ENCODE results near the gene AHSA1.

- no peak for TF ChIP-seq CTCF (IDR thresholded peaks at IDR 0.05; ENCODE audit: poor library complexity)
- no peak for TF ChIP-seq EZH2 (IDR thresholded peaks at IDR 0.05; ENCODE audit: borderline replicate concordance)
Observed at GRCh38 chr14:77491056-77491455, 33.2 kb downstream of the AHSA1 start.
